ENCODE data around the gene NEMP2. TPM values are rescaled to one million over a fixed set of nuclear protein-coding genes. Genes with fewer than 3 reads are reported as not detected.

NEMP2 gene
- total and polyA plus RNA-seq, 2 donors from 2014 or later = 2.3 to 5.2 TPM

- no peak overlapping the region for H3K9ac ChIP-seq (ENCODE audit: low read length in 3 of 3)
- no peak for TF ChIP-seq CTCF (IDR thresholded peaks at IDR 0.05; ENCODE audit: borderline replicate concordance, extremely low read depth, insufficient read depth)
- H3K27me3 ChIP-seq (ENCODE audit: control insufficient read depth, insufficient read depth, low read length) = no peaks in the 10 kb centered on the region
- H3K27ac ChIP-seq (ENCODE audit: low read depth in 2 of 2, low read length in 2 of 2) = no peak overlapping the region
- DNase-seq (no peak), FAIRE-seq (no peak)
- H3K36me3 ChIP-seq (ENCODE audit: control insufficient read depth in 2 of 3, insufficient read depth in 3 of 3, low read length in 3 of 3) = no peaks in the 10 kb centered on the region
- no peaks in the 10 kb centered on the region for H3K9me3 ChIP-seq (ENCODE audit: control insufficient read depth in 2 of 3, insufficient read depth in 1 of 3, low read length in 3 of 3)
- peaks cover 0 to 5% (median 0%) of the 10 kb centered on the region in 3 donors for H3K4me1 ChIP-seq (ENCODE audit: control insufficient read depth in 2 of 3, insufficient read depth in 2 of 3, low read depth in 1 of 3, low read length in 3 of 3)
- intact Hi-C loops (cut with DNase I) = no loop called here
- no peak overlapping the region for H3K4me3 ChIP-seq (ENCODE audit: low read length in 3 of 3)
These were observed 13.4 kb upstream of the NEMP2 start for GRCh38 chr2:190547886-190548285.

GRCh38 chr2:190546734-190547133, 12.2 kb upstream of the NEMP2 start:
- Histone ChIP-seq H3K4me3 (ENCODE audit: low read length in 3 of 3) (no peak overlapping the region), H3K9ac (ENCODE audit: low read length in 3 of 3) (no peak overlapping the region), H3K27me3 (ENCODE audit: control insufficient read depth, insufficient read depth, low read length) (no peaks in the 10 kb centered on the region), H3K36me3 (ENCODE audit: control insufficient read depth in 2 of 3, insufficient read depth in 3 of 3, low read length in 3 of 3) (no peaks in the 10 kb centered on the region), H3K9me3 (ENCODE audit: control insufficient read depth in 2 of 3, insufficient read depth in 1 of 3, low read length in 3 of 3) (no peaks in the 10 kb centered on the region), H3K4me1 (ENCODE audit: control insufficient read depth in 2 of 3, insufficient read depth in 2 of 3, low read depth in 1 of 3, low read length in 3 of 3) (peaks cover 0 to 5% (median 0%) of the 10 kb centered on the region in 3 donors), H3K27ac (ENCODE audit: low read depth in 2 of 2, low read length in 2 of 2) (no peak overlapping the region)
- intact Hi-C loops (cut with DNase I) = no loop called here
- no peak for FAIRE-seq
- no peak for TF ChIP-seq CTCF (IDR thresholded peaks at IDR 0.05; ENCODE audit: borderline replicate concordance, extremely low read depth, insufficient read depth)
- DNase-seq = no peak

- FAIRE-seq (no peak), DNase-seq (no peak)
- TF ChIP-seq CTCF (IDR thresholded peaks at IDR 0.05; ENCODE audit: borderline replicate concordance, extremely low read depth, insufficient read depth) = no peak
- no peaks in the 10 kb centered on the region for H3K27me3 ChIP-seq (ENCODE audit: control insufficient read depth, insufficient read depth, low read length)
- no peak overlapping the region for H3K27ac ChIP-seq (ENCODE audit: low read depth in 2 of 2, low read length in 2 of 2)
- H3K4me3 ChIP-seq (ENCODE audit: low read length in 3 of 3) = no peak overlapping the region
- no peaks in the 10 kb centered on the region for H3K36me3 ChIP-seq (ENCODE audit: control insufficient read depth in 2 of 3, insufficient read depth in 3 of 3, low read length in 3 of 3)
- H3K4me1 ChIP-seq (ENCODE audit: control insufficient read depth in 2 of 3, insufficient read depth in 2 of 3, low read depth in 1 of 3, low read length in 3 of 3) = peaks cover 0 to 5% (median 0%) of the 10 kb centered on the region in 3 donors
- H3K9ac ChIP-seq (ENCODE audit: low read length in 3 of 3) = no peak overlapping the region
- peaks cover 0 to under 1% (median 0%) of the 10 kb centered on the region in 3 donors for H3K9me3 ChIP-seq (ENCODE audit: control insufficient read depth in 2 of 3, insufficient read depth in 1 of 3, low read length in 3 of 3)
- intact Hi-C loops (cut with DNase I) = no loop called here
These were observed 11.2 kb upstream of the NEMP2 start for GRCh38 chr2:190545555-190546385.

All from kidney (tissue), 14 donors.